Activated T-helper 1 cell treated with anti-CD3 and anti-CD28 coated beads, Interleukin-2, amount 50 U/mL, for 16 hours (primary cell): Measurements from ENCODE around the gene PTPRE.

ENCODE experiments used
- DNase-seq, 2 donors: peaks; one replicate each; pipeline ENCODE4 v3.0.0-alpha.2; 2020; ENCODE audit warnings: low read depth in 1 of 2, low spot score in 1 of 2

Gene PTPRE

GRCh38 chr10:128043259-128044045 is 136.5 kb downstream of the PTPRE start:
- no peak for DNase-seq

GRCh38 chr10:128044186-128044585 is 137.3 kb downstream of the PTPRE start:
- DNase-seq = no peak

DNA sequence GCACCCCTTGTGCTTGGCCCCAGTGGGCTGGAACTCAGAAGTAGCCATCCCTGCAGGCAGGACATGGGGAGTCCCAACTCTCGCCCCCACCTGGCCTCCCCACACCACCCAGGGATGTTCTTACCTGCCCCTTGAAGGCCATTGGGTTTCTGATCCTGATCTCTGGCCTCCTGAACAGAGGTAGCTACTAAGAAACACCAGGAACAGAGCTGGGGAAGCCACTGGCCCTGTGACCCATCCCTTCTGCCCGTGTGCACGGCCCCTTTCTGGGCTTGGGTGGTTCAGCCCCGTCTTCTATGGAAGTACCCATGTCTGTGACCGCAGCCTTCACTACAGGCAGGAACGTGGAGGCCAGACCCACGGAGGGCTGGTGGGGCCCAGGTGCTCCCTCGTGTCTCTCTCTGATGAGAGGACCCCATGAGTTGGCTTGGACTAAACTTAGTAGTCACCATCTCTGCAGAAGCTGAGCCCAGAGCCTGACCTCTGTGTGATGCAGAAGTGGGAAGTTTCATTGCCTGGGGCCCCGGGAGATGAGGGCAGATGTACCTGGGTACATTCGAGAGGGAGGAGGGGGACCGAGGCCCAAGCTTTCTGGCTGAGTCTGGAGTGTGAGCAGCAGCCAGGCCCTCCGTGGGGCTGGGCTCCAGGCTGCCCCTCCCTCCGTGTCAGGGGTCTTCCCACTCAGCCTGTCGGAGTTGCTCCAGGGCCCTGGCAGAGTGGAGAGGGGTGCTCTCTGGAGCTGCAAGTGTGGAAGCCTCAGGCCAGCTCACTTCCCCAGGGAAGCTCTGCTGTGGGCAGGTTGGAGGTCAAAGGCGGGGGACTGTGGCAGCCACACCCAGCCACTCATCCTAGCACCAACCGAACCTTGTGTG is 138.3 kb downstream of the PTPRE start:
- no peak for DNase-seq

DNA sequence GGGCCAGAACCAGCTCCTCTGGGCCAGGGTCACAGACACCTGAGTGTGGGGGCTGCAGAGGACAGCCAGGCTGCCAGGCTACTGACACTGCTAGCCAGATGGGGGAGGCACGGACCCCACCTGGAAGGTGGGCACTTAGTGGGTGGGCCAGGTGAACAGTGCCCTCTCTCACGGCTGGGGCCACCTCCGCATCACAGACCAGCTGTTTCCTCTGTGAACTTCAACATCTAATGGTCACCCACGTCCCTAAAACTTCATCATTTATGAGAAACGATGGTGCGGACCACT is 138.9 kb downstream of the PTPRE start:
- no peak for DNase-seq

- DNase-seq = no peak
Observed at GRCh38 chr10:128046156-128046952, 139.5 kb downstream of the PTPRE start.

DNA sequence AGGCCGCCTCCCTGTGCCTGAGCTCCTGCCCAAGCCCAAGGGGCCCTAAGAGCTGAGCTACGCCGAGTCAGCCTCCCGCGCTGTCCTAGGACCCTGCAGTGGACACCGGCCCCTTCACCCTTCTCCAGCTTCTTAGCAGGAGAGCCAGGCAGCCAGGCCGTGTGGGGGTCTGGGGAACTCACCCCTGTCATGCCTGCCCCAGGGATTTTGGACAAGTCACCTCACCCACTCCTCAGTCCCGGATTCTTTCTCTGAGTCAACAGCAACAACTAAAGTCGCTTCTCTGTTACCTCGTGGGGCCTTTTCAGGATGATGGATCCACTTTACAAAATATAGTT is 140.0 kb downstream of the PTPRE start:
- DNase-seq = no peak

GRCh38 chr10:128047351-128047750 is 140.4 kb downstream of the PTPRE start:
- peak; percentile 59 to 69 for DNase-seq

DNA sequence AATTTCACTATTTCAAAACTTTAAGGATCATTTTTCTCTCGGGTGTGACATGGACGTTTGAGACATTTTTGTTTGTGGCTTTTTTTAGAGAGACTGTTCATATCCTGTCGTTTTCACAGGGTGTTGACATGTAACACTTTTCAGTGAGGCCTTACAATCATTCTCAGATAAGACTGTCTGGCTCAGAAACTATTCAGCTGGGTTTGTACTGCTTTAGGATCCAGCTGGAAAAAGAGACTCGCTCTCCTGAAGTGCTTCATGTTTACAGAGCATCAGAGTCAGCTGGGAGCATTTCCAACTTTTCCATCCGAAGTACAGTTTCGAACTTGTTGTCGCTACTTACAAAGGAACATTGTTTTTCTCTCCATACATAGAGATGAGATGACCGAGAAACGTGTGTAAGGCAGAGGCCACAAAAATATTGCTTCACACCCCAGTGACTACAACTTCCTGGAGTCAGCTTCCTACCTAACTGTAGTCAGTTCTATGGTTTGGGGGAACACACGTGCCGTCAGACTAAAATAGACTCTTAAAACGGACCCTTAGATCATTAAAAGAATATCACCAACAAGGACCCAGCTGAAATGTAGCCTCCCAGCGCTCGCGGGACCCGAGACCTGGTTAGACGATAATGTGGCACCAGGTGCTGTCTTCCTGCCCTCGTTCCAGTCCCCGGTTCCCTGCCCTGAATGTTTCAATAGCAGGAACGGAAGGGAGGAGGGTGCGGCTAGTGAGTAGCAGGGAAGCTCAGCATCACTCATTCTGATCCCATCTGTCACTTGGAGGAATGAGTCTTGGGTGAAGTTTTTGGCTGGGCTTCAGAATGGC is 141.3 kb downstream of the PTPRE start:
- no peak for DNase-seq

- DNase-seq = no peak
Observed at GRCh38 chr10:128048819-128049210, 141.9 kb downstream of the PTPRE start.

DNA sequence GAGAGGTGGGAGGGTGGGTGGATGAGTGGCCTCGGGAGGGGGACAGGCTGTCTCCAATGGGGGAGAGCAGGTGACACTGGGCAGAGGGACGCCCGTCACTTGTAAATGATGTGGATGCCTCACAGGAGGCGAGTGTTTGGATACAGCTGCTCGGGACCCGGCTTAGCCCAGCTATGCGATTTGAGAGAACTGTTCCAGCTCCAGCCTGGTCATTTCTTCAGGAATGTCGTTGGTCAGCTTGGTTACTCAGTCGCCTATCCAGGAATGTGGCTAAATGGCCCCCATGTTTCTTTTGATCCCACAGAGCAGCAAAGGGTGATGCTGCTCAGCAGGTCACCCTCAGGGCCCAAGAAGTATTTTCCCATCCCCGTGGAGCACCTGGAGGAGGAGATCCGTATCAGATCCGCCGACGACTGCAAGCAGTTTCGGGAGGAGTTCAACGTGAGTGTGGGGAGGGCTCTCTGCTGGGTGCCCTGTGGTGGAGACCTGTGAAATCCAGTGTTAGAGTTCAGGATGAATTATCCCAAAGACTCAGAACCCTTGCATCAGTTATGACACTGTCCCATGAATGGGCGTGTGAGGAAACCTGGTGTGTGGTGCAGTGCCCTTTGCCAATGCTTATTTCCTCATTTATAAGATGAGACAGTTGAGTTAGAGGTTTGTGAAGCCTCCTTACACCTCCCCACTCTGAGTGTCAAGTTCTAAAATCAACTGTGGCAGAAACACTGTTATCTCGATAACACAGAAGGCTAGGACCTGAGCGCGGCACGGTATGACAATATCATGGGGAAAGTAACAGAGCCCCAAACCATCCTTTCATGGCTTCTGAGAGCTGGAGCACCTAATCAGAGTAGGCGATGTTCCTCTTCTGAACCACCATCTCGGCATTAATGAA is 142.6 kb downstream of the PTPRE start:
- DNase-seq = no peak

- no peak for DNase-seq
Observed at GRCh38 chr10:128050121-128050516, 143.2 kb downstream of the PTPRE start.

DNA sequence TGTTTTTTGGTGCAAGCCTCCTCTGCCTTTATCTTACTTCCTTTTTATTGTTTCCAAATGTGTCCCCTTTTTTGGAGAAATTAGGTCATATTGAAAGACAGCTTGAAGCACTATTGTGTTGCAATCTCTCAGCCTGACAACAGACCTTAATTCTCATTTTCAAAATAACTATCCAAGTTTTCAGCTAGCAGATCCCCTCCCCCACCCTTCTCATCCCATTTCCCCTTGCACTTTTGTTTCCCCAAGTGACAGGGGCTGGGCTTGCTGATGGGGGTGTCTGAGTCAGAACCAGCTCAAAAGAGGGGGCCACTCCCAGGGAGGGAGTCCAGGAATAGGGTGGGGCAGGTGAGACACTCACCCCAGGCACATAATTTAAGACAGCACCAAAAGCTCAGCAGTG is 144.0 kb downstream of the PTPRE start:
- DNase-seq = no peak

DNA sequence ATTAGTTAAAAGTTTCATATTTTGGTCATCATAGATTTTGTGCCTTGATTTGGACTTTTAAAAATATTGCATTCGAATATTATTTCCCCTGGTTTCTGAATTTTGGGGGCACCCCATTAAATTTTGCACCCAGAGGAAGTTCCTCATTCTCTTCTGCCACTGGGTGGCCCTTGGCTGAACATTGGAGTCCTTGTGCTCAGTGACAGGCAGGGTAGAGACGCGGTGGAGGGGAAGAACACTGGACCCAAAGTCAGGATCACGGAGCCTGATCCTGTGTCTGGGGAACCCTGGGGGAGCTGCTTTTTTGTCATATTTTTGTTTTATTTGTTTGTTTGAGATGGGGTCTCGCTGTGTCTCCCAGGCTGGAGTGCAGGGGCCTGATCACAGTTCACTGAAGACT is 144.6 kb downstream of the PTPRE start:
- no peak for DNase-seq

DNA sequence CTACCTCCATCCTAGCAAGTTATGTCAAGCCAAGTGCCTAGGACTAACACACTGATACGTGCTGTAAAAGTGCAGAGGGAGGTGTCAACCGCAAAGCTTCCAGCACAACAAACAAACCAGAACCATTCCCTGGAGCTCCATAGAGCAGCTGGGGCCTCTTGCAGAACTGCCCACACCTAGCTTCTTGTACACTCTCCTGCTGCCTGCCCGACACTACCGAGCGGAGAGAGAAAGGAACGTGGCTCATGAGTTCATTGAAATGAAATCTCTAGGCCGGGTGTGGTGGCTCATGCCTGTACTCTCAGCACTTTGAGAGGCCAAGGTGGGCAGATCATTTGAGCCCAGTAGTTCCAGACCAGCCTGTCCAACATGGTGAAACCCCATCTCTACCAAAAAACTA is 145.8 kb downstream of the PTPRE start:
- no peak for DNase-seq

- DNase-seq = no peak
Observed at GRCh38 chr10:128053356-128053755, 146.5 kb downstream of the PTPRE start.

DNA sequence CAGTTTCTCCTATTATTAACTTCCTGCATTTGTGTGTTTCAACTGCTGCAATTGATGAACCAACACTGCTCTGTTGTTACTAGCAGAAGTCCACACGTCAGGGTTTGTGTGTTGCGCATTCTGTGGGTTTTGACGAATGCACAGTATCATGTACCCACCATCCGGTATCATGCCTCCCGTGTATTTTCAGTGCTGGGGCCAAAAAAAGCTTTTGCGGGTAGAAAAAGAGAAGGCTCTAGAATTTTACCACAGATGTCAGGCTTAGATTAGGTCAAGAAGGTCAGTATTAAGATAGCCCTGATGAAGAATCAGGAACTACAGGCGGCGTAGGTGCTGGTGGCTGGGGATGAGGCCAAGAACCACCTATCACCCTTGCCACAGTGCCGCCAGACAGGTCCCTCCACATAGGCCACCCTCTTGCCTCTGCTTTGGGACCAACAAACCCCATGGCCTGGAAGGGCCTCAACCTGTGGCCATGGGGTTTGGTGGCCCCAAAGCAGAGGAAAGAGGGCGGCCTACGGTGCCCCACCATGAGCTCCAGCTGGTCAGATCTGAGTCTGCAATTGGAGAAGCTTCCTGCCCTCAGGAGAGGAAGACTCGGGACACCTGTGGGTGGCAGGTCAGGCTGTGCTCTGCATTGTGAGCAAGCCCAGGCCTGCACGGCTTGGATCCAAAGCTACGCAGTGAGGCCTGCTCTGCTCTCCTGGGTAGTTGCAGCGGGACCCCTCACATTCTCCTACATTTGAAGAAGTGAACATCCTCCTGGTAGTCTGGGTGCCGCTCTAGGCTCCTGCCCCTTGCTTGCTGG is 147.5 kb downstream of the PTPRE start:
- no peak for DNase-seq

DNA sequence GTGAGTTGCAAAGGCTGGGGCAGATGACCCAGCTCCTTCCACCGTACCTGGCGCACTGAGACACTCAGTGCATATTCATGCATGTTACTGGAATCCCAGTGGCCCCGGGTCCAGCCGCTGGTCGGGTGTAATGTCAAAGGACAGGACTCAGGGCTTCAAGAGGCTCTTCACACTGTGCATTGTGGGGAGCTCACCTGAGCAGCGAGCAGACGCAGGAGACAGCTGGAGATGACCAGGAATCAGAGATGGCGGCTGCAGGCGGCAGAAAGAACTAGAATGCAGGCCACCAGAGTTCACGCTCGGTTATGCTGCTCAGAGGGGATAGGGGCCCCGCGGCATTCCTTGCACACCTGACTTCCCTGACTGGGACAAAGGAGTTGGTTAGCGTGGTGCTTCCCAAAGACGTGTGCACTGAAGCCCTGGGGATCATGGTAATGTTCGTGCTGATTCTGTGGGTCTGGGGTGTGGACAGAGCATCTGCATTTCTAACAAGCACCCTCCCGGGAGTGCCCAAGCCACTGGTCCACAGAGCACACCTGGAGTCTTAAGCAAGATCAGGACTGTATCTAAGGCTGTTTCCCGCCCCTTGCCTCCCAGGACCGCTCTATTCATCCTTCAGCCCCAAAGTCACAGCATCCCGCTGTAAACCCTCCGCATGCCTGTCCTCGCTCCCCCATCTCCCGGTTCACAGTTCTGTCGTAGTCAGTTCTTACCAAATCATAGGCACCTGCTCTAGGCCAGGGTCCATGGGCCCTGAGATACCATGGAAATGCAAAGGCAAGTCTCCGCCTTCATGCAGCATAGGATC is 148.4 kb downstream of the PTPRE start:
- no peak for DNase-seq

- DNase-seq = no peak
Observed at GRCh38 chr10:128056303-128057050, 149.6 kb downstream of the PTPRE start.
